HepG2 (cell line): ENCODE data around the gene RAB36.

Experiments
- PLSCR1 ChIP-seq: sonication (generic); formaldehyde crosslinking; IDR thresholded peaks from 2 replicates; pipeline ENCODE4 v1.5.0; 2020; ENCODE audit warnings: missing genetic modification reagents, mild to moderate bottlenecking, borderline replicate concordance
- SMC3 ChIP-seq: IDR thresholded peaks from 2 replicates; pipeline ENCODE4 v1.6.1; 2011; ENCODE audit warnings: low read length, improper control_type of control experiment
- ZKSCAN8 ChIP-seq: IDR thresholded peaks from 2 replicates; pipeline ENCODE4 v1.6.1; 2016; ENCODE audit warnings: borderline replicate concordance, missing genetic modification reagents, missing compliant biosample characterization

- TF ChIP-seq PLSCR1 (CRISPR knock-in tag), result no peak
- no peak for TF ChIP-seq SMC3
- TF ChIP-seq ZKSCAN8 (CRISPR knock-in tag), result no peak
Measured at GRCh38 chr22:23187211-23187610, 41.9 kb downstream of the RAB36 start.
